GM18508 (cell line): Measurements from ENCODE around the gene VSIG2.

Experiments used
- ATAC-seq: cut with Tn5 transposase; IDR thresholded peaks from one replicate; pipeline ENCODE4 v1.9.1; 2021; ENCODE audit warnings: moderate number of reproducible peaks; ENCODE audit not compliant: insufficient read depth, unreplicated experiment

The VSIG2 gene

DNA sequence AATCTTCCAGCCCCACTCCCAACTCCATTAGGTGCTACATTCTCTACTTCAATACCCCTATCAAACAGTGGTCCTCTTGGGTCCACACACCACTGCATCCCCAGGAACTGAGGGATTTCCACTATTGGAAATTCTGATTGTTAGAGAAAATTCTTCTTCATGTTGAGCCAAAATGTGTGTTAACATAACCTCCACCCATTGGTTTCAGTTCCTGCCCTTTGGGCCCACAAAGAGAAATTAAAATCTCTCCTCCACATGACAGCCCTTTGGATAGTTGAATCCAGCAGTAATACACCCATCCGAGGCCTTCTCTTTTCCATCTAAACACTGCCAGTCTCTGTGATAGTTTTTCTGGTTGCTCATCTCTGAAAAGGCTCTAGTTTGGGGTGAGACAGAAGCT lies 2.1 kb downstream of the VSIG2 start:
- no peak for ATAC-seq

DNA sequence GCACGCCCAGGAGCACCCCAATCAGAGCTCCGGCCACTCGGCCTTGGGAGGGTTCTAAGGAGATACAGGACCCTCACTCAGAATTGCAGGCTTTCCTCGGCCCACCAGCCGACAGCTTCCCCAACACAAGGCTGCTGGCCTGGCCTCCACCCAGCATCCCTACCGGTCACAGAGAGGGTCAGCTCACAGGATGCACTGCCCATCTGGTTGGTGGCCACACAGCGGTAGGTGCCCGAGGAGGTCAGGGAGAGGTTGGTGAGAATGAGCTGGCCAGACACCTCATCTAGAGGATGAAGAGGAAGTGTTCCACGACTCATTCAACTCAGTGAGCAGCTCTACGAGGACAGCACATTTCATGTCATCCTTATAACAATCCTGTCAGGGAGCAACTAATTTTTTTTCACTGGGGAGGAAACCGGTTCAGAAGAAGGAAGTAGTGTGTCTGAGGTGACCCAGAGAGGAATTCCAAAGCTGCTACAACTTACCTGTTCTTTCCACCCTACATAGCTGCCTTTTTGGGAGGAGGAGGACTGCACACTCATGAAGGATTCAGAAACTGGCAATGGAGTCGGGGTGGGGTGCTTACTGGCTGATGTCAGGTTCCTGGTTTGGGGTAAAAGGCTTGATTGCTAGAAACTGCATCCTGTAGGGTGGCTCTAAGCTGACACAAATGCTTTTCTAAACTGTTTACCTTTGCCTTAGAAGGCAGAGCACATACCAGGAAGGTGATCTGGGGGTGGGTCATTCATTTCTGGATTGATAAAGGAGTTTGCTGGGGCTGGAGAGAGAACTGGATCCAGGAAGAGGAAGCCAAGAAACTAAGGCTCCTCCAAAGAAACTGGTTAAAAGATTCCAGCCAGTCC lies 3.3 kb downstream of the VSIG2 start:
- ATAC-seq: no peak

DNA sequence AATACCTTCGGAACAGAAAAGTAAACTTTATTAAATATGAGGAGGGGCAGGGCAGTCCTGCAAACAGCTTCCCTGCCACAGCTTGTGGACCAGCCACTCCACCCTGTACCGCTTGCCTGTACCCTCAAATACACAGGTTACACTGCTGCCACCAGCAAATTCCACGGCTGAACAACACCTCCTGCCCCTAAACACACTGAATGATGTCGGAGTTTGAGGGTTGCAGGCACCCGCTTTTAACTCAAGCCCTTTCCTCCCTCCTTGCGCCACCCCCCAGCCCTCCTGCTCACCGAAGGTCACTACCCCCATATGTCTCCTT lies 4.0 kb downstream of the VSIG2 start:
- no peak for ATAC-seq

DNA sequence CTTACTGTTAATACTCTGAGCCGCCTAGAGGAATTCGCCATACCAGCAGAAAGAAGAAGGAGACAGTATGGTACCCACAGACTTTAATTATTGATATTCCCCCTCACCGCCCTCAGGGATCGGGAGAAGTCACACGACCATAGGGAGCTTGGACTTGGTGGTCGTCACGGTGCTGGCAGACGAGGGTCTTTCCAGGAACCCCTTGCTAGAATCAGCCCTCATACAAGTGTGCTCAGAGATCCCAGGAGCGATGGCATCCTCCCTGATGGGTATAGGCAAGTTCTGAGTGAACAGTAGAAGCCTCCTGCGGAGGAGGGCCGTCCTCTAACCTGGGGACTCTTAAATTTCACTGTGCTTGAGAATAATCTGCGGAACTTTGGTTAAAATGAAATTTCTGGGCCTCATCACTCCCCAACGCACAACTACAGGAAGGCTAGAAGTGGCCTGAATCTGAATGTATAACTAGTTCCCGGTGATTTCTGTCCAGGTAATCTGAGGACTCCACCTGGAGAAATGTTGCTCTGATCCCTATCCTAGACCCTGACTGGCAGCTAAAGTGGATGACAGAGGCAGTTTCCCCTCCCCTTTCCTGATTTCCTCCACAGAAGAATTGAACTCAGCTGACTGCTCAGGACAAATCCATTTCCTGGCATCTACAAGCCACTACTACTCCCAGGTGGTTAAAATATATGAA lies 4.5 kb downstream of the VSIG2 start:
- ATAC-seq: no peak

DNA sequence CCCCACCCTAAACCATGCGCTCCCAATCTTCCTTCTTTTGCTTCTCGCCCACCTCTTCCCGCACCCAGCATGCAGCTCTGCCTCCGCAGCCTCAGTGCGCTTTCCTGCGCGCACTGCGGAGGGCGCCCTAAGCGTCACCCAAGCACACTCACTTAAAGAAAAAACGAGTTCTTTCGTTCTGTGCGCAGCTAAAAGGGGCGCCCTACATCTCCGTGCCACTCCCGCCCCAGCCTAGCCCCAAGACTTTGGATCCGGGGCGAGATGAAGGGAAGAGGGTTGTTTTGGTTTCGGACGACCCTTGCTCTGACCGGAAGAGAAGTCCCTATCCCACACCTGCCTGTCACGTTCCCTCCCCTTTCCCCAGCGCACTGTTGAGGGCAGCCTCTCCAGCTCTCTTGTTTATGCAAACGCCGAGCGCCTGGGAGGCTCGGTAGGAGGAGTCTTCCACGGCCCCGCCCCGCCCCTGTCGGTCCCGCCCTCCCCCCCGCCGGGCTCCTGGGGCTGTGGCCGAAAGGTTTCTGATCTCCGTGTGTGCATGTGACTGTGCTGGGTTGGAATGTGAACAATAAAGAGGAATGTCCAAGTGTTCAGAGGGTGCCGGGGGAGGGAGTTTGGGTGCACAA lies 5.3 kb downstream of the VSIG2 start:
- ATAC-seq: peak; percentile 68

DNA sequence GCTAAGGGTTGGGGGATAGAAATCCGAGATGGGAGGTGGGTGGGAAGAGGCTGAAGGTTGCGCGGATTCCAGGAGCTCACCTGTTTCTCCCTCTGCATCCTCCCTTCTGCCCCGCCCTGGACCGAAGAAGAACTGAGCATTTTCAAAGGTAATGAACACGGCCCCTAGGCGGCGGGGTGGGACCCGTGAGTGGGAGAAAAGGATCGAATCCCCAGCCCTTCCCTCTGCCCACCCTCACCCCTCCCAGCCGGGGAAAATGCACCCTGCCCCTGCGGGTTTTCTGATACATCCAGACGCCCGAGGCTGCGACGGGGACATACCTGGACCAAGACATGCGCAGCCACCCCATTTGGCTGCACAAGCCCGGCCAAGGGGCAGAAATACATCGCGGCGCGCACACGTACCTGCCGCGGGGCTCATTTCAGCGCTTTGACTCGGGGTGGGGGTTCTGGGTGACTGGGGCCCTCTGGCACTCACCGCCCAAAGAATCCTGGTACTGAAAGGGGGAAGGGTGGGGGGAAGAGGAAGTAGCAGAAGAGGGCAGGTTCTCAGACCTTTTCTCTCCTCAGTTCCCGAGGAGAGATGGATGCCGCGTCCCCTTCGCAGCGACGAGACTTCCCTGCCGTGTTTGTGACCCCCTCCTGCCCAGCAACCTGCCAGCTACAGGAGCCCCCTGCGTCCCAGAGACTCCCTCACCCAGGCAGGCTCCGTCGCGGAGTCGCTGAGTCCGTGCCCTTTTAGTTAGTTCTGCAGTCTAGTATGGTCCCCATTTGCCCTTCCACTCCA lies 6.0 kb downstream of the VSIG2 start:
- peak; percentile 6 for ATAC-seq

DNA sequence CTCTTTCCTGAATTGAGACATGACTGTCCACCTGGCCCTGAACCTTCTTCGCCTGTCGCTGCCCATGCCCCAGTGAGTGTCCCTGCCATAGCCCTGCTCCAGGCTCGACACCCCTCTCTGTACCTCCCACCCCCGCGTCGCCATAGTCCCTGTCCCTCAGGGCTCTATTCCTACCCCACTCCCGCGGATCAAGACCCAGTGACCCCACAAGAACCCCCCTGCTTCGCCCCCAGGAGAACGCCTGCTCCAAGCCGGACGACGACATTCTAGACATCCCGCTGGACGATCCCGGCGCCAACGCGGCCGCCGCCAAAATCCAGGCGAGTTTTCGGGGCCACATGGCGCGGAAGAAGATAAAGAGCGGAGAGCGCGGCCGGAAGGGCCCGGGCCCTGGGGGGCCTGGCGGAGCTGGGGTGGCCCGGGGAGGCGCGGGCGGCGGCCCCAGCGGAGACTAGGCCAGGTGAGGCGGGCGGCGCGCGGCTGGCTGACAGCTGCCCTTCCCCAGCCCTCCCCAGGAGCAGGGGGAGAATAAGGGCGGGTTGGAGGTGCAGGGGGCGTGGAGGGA lies 6.7 kb downstream of the VSIG2 start:
- no peak for ATAC-seq

DNA sequence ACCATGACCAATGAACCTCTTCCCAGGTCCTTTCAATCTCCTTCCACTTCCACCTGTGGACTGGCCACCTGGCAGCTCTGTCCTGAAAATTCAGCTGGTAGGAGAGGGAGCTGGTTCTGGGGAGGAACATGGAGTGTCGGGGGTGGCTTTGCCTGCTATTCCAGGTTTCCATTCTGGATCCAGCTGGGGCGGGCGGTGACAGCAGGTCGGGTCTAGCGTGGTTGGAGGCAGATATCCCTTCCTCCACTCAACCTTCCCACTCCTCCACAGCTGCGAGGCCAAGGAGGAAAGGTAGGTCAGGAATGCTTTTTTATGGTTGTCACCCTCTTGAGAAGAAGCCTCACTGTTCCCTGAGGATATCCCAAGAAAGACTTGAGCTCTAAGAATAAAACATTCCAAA lies 9.0 kb downstream of the VSIG2 start:
- no peak for ATAC-seq

DNA sequence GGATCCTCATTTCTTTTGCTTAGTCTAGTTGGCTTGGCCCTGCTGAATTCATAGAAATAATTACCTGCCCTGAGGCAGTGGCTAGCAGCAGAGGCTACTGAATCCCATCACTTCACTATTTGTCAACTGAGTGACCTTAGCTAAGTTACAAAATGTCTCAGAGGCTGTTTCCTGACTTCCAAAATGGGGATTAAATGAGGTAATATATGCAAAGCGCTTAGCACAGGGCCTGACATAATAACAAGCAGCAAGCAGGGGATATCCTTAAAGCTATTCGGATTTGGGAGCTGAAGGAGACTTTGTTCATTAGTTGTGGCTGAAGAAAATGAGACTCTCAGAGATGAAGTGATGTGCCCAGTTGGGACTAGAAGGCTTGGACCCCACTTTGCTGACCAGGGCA lies 9.5 kb downstream of the VSIG2 start:
- ATAC-seq: no peak

DNA sequence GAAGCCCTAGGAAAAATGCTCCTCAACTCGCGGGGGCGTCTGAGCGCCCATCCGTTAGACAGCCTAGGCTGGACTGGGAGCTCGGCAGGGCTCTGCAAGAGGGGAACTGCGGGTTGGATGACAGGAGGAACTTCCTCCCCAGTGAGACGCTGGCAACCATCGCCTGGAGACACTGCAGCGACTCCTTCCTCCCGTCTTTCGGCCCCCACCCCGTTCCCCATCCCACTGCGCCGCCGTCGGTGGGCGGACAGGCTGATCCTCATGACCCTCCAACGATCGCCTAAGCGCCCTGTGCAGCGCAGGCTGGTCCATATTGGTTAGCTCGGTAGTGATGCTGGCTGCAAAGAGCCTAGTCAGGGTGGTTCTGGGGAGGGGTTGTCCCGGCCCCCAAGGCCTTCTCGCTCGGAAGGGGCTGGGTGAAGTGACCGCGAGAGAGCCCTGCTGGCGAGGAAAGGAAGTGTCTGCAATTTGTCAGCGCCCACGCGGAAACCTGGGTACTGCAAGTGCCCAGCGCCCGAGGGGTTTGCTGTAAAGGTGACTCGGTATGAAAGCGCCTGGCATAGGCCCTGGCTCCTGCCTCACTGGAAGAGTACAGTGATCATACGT lies 11.7 kb downstream of the VSIG2 start:
- peak; percentile 36 for ATAC-seq

DNA sequence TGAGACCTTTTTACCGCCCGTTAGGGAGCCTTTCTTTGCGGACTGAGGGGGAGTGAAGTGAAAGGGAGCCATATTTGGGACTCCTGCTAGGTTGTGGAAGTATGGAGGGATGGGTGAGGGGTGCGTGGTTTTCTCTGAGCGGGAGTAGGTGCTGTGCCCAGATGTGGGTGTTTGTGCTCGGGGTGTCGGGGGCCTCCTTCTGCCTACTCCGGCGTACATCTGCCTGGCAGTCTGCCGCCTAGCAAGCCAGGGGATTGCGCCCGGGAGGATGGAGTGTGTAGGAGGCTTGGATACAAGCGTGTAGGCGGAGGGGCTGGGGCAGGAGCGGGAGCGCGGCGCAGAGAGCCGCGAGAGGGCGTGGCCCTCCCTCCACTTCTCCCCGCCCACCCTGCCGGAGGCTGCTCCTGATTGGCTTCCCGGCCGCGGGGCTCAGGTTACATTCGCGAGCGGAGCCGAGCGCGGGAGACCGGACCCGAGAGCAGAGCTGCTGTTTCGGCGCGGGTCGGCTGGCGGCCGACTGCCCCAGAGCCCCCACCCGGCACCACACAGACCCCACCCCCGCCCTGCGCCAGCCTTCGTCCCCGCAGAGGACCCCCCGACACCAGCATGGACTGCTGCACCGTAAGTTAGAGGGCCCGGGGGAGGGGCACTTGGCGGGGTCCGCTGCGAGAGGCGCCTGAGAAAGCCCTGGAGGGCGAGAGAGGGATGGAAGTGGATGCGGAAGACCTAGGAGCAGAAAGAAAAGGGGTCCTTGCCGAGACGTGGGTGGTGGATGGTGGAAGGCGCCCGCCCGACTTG lies 12.4 kb downstream of the VSIG2 start, which contains the start of gene NRGN:
Gene NRGN (plus strand): TSS at position 464 of the 798 bp plus-strand sequence. CDS start 143 bp downstream, at position 607.
- peak; percentile 65 for ATAC-seq

DNA sequence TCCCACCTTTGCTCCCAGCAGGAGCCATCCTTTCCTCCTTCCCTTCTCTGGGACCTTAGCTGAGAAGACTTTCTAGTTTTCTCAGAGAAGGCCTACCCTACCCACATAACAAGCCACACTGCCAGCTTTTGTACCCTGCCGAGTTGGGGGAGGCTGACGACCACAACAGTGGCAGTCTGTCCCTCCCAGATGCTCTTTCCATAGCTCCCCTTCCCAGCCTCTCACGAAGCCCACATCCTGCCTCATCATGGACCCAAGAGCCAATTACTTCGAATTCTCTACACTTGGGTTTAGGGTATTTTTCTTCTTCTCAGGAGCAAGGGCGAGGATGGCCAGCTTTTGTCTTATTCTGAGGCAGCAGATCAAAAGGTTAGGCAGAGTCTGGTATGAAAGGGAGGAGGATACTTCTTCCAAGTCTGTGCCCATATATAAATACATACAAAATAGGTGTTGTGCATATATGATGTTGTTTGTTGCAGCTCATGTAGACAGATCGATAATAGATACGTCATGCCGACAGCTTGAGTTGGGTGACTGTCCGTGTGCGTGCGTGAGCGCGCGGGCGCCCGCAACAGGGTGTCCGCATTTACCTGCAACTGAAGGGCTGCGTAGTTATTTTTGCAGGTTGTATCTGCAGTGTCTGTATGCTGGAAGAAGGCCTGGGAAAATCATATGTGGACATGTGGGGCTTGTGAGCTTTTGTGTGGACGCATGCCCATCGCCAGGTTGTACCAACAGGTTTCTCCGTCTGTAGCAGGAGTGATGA lies 13.2 kb downstream of the VSIG2 start:
- ATAC-seq: no peak

DNA sequence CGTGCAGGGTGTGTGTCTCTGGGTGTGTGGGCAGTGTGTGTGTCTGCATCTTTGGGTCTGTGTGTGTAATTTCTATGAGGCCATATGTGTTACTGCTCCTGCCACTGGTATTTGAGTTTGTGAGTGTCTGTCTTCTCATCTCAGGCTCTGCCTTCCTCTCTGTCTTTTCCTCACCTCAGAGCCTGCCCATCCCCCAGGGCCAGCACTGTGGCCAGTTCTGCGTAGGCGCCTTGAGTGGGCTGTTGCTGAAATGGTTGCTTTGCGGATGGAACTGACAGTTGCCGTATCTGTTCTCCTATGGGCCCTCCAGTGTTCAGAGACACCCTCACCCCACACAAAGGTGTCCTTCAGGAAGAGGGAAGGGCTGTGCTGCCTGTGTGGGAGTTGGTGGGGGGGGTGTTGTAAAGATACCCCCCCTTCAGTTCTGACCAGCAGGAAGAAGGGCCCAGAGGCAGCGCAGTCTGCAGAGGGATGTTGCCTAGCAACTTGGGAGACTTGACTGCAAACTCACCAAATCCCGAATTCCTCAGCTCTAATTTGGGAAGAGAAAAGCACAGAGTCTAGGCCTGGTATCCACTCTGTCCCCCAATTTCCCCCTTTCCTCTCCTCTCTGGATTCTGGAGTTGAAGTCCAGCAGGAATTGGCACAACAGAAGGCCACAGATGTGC lies 14.3 kb downstream of the VSIG2 start:
- ATAC-seq: no peak

DNA sequence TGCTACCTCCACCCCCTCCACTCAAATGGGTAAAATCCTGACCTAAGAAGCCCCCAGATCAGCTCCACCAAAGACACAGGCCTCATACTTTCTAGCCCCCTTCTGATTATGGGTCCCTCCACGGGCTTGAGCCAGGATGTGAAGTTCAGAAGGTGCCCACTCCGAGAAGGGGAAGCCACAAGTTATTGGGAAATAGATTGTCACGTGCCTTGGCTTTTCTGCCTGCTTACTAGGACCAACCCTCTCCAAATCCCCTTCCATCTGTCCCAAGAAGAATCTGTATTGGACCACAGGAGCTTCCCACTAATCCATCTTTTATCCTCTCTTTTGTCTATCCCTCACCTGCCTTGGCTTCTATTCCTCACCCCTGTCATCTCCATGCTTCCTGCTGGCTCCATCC lies 15.3 kb downstream of the VSIG2 start:
- no peak for ATAC-seq

DNA sequence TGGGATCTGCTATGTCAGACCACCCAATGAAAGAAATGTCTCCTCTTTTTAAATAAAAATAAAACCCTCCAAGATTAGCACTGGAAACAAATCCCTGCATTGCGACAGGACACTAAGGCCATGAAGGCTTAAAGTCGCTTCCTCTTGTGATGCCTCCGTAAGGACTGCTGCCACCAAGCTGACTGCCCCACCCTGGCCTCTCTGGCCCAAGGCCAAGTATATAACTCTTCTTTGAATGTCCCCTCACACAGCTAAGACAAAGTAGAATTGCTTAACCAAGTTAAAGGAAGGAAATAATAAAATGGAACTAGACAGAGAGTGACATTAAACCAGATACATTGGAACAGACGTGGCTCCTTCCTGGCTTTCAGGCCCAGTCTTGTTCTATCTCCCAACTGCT lies 19.8 kb downstream of the VSIG2 start:
- ATAC-seq: no peak

DNA sequence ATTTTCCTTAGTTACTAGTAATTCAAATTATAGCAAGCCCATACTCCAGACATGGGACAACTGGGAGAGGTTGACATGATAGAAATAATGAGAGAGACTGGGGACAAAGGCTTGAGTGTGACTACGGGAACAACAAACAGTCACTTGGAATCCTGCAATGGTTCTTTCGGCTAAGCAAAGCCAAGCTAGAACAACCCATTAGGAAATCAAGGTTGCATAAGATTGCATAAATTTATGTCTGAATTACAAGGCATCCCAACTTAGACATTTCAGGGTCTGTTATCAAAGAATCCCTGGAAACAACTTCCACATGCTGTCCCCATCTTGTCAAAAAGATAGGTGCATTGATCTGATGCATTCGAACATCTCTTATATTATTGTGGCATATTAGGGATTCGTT lies 22.5 kb downstream of the VSIG2 start:
- no peak for ATAC-seq

DNA sequence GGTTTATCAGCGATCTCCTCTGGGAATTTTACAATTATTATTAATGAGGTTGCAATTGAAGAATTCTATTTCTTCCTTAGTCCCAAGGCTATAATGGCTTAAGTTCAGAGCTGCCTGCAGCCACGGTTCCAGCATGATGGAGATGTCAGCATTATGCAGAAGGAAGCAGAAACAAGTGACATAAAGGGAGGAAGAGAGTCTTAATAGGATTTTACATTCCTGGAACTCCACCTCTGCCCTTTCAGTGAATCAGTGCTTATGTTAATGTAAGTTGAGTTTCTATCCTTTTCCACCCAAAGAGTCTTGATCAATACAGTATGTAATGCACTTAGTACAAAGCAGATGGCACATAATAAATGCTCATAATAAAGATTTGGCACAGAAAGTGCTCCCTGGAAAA lies 23.9 kb downstream of the VSIG2 start:
- no peak for ATAC-seq

DNA sequence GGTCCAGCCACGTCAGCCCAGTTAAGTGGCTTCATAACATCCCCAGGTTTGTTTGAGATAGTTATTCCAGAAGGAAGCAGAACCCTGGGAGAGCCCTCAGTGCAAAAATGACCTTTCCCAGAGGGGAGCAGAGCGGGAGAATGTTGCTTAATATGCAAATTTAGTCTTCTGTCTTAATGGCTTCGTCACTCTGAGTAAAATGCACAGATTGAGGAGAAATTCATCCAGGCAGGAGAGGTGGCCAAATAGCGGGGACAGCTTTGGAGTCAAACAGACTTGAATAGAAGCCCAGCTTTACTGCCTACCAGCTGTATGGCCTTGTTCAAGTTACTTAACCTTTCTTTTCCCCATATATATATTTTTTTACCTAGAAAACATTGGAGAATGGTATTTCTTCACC lies 24.6 kb downstream of the VSIG2 start:
- no peak for ATAC-seq
